Fibroblast of skin of scalp (primary cell): ENCODE measurements around the gene C12orf56. TPM values are rescaled to one million over a fixed set of nuclear protein-coding genes. Genes with fewer than 3 reads are reported as not detected.
A peak's percentile ranks its signal among the peaks of the same experiment; 100 is the strongest.

Experiments
- DNase-seq: peaks from one replicate; pipeline ENCODE4 v3.0.0-alpha.2; 2013
- polyA plus RNA-seq, 2 experiments: library from polyadenylated mRNA; unstranded; fragments of 120-200 nt; gene quantifications; one replicate each; pipeline ENCODE4 v1.2.1, GENCODE V29; 2013; ENCODE audit not compliant: insufficient read length in 2 of 2

The C12orf56 gene
- 0.06 TPM for polyA plus RNA-seq (2013, experiment 1 of 2; ENCODE audit: insufficient read length)
- not detected for polyA plus RNA-seq (2013, experiment 2 of 2; ENCODE audit: insufficient read length)

GRCh38 chr12:64390275-64390851 is at the start of gene C12orf56:
Gene C12orf56 (minus strand): TSS chr12:64390758. CDS start chr12:64390565, 193 bp downstream.
- peak; percentile 25 for DNase-seq

- DNase-seq, result no peak
These were observed 49.5 kb upstream of the C12orf56 start for GRCh38 chr12:64440100-64440499.

- DNase-seq, result no peak
These were observed 43.4 kb upstream of the C12orf56 start for GRCh38 chr12:64433915-64434314.

DNA sequence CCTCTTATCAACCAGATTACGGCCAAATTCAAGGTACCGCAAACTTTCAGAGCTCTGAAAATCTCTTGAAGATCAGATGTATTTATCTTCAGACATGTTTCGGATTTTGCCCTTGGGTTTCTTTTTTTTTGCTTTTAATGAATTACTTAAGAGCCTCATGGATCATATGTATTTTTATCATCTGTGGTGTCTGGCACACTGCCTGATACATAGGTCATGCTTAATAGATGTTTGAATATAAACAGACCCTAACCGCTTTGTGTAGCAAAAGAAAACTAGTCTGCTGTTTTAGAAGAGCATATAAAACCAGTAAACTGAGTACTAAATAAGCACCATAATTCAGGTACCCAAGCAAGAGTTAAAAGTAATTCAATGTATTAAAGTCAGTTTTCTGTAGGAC is 41.2 kb upstream of the C12orf56 start:
- no peak for DNase-seq

DNA sequence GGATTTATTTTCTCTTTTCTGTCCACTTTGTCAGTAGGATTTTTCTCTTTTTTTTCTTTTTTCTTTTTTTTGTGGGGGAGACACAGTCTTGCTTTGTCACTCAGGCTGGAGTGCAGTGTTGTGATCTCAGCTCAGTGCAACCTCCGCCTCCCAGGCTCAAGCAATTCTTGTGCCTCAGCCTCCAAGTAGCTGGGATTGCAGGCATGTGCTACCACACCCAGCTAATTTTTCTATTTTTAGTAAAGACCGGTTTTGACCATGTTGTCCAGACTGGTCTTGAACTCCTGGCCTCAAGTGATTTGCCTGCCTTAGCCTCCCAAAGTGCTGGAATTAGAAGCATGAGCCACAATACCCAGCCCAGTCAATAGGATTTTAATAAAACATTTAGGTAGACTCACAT is 40.3 kb upstream of the C12orf56 start:
- DNase-seq, result no peak

GRCh38 chr12:64428956-64429355 is 38.4 kb upstream of the C12orf56 start:
- no peak for DNase-seq

DNA sequence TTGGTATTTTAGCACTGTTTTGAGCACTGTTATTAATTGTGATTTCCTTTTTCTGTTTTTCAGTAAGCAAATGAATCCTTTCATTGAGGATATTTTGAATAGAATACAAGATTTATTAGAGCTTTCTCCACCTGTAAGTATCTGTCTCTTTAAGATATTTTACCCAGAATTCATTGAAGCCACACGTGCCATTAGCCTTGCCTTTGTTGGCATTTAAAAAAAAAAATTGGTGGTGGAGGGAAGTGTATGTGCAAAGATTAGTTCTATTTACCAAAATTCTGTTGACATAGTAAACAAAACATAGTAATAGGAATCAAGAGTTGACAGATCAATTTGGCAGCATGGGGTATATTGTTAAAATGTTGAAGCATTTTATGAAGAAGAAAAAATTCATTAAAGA is 37.4 kb upstream of the C12orf56 start:
- DNase-seq, result no peak

- no peak for DNase-seq
These were observed 29.1 kb upstream of the C12orf56 start for GRCh38 chr12:64419696-64420095.

DNA sequence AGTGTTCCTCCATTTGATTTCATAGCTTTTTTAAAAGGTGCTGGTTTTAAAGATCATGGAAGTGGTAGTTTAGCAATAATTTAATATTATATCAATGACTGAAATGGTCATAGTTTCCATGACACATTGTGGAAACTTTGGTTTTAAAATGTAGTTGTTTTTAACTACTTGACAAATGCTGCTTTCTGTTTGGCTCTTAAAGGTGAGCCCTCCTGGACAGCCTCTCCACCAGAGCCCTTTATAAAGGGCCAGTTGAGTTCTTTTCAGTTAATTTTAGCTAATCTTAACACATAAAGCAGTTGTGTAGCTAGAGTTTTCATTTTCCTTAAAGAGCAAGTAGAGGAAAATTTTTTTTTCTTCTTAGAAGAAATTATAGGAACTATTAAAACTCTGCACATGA is 27.7 kb upstream of the C12orf56 start:
- no peak for DNase-seq

- no peak for DNase-seq
These were observed 23.3 kb upstream of the C12orf56 start for GRCh38 chr12:64413884-64414283.

DNA sequence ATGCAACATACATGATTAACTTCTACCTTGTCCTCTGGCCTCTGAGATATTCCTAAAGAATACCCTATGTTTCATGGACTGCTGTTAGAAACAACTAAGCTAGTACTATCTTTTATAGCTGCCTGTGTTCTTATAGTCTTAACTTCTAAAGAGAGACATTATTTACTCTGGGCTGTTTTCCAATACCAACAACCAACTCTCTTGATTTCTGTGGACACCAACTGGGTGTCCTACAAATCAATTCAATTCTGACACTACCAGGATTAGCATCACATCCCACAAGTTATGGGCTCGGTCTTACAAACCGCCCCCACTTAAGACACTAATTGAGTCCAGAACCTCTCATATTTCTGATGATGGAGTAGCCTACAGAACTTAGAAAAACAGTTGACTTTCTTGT is 21.9 kb upstream of the C12orf56 start:
- DNase-seq, result peak; percentile 73

GRCh38 chr12:64411427-64411826 is 20.9 kb upstream of the C12orf56 start:
- no peak for DNase-seq

DNA sequence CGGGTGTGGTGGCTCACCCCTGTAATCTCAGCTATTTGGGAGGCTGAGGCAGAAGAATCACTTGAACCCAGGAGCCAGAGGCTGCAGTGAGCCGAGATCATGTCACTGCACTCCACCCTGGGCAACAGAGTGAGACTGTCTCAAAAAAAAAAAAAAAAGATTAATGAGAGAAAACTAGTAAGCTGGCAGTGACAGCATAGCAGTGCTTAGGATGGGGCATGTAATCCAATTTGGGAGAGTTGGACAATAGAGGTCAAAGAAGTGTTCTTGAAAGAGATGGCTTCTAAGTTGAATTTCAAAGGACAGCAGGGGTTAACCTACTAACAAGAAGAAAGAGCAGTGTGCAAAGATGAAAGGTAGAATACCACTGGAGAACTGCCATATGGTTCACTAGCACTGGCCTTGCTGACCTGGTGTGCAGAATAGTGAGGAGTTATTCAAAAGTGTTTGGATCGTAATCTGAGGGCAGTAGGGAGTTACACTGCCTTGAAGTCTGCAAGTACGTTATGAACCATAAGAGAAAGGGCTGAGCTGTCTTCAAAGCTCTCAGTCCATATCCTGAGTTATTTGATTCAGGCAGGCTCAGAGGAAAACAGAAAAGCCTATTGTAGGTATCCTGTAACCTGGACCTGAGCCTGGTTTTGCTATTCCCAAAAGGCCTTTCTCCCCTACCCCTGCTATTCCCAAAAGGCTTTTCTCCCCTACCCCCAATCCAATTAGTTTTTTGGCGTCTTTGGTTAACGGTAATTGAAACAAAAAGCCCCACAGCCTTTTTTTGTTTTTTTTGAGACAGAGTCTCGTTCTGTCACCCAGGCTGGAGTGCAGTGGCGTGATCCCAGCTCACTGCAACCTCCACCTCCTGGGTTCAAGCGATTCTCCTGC is 17.0 kb upstream of the C12orf56 start:
- no peak for DNase-seq

- peak; percentile 96 for DNase-seq
These were observed 14.1 kb upstream of the C12orf56 start for GRCh38 chr12:64404470-64405256.

GRCh38 chr12:64403707-64404469 is 13.3 kb upstream of the C12orf56 start, which contains the start of gene XPOT:
Gene XPOT (plus strand): TSS chr12:64404392. CDS start chr12:64410036, 5,644 bp downstream.
- DNase-seq, result peak; percentile 99

- no peak for DNase-seq
These were observed 11.6 kb upstream of the C12orf56 start for GRCh38 chr12:64402181-64402580.

DNA sequence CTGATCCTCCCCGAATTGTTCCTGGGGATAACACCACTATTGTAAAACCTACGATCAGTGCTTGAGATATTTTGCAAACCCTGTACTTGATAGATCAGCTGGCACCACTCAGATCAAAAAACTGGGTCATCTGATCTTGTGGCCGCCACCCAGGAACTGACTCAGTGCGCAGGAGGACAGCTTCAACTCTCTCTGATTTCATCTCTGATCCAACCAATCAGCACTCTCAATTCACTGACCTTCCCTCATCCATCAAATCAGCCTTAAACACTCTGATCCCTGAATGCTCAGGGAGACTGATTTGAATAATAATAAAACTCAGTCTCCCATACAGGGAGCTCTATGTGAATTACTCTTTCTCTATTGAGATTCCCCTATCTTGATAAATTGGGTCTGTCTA is 9.5 kb upstream of the C12orf56 start:
- peak; percentile 24 for DNase-seq

DNA sequence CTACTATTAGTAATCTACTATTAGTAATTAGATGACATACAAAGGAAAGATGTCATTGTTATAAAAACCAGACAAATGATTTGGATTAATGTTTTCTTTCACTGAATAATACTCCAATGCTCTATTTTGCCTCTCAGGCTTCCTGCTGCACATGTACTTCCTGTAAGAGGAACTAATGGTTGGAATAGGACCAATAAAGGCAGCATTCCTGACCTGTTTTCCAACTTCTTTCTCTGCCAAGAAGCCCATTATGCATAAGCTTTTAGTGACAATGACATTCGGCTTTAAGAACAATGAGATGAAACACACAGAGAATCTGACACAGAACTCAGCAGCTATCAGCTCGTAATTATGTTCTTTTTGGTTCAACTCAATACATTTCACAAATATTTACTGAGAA is 5.2 kb upstream of the C12orf56 start:
- DNase-seq, result no peak

DNA sequence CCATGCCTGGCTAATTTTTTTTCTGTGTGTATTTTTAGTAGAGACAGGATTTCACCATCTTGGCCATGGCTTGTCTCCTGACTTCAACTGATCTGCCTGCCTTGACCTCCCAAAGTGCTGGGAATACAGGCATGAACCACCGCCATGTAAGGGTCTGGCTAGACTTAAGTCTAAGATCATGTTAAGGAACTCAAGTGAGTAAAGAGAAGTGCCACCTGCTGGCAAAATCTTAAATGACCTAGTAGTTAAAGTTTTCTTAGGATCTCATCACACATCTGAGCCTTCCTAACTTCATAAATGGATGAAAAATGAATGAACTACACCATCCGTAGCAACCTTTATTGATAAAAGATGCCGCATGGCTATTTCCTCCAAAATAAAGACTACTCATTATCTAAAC is 1.7 kb upstream of the C12orf56 start:
- peak; percentile 47 for DNase-seq

DNA sequence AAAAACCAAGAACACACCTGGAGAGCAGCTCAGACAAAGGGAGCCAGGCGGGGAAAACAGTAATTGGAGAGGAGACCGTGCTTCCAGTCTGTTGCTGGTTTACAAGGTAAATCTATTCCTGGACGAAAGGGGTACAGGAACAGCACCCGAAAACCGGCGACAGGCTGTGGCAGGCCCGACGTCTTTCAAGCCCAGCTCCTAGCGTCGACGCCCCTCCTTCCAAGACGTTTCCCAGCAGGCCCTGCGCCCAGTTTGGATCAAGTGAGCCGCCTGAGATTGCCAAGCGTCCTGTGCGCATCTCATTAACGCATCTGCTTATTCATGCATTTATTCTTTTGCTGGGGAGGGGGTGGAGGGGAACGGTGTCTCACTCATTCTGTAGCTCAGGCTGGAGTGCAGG is 1.4 kb downstream of the C12orf56 start:
- no peak for DNase-seq

DNA sequence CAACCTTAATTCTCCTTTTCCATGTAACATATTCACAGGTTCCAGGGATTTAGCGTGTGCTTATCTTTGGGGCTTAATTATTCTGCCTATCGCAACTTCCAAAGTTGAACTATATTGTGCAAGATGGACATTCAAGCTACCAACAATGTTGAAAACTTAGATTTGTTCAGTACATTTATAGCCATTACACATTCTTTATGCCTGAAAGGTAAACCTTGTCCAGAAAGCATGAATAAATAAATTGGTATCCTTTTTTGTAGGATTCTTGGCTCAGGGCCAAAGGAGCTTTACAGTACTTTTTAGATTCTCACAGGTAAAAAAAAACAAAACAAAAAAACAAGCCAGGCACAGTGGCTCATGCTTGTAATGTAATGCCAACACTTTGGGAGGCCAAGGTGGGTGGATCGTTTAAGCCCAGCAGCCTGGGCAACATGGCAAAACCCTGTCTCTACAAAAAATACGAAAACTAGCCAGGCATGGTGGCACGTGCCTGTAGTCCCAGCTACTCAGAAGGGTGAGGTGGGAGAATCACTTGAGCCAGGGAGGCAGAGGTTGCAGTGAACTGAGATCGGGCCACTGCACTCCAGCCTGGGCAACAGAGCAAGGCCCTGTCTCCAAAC is 3.3 kb downstream of the C12orf56 start:
- no peak for DNase-seq

DNA sequence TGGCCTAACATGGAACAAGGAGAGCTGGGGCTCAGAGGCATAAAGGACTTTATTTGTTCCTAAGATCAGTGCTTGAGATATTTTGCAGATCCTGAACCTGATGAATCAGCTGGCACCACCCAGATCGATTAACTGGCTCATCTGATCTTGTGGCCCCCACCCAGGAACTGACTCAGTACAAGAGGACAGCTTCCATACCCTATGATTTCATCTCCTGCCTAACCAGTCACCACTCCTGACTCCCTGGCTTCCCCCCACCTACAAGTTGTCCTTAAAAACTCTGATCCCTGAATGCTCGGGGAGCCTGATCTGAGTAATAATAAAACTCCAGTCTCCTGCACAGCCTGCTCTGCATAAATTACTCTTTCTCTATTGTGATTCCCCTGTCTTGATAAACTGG is 5.1 kb downstream of the C12orf56 start:
- no peak for DNase-seq
